8988T (cell line): ENCODE measurements around the gene MAB21L4.

ENCODE experiments used
- DNase-seq: peaks from one replicate; pipeline ENCODE4 v3.0.0; 2011

Gene MAB21L4

DNA sequence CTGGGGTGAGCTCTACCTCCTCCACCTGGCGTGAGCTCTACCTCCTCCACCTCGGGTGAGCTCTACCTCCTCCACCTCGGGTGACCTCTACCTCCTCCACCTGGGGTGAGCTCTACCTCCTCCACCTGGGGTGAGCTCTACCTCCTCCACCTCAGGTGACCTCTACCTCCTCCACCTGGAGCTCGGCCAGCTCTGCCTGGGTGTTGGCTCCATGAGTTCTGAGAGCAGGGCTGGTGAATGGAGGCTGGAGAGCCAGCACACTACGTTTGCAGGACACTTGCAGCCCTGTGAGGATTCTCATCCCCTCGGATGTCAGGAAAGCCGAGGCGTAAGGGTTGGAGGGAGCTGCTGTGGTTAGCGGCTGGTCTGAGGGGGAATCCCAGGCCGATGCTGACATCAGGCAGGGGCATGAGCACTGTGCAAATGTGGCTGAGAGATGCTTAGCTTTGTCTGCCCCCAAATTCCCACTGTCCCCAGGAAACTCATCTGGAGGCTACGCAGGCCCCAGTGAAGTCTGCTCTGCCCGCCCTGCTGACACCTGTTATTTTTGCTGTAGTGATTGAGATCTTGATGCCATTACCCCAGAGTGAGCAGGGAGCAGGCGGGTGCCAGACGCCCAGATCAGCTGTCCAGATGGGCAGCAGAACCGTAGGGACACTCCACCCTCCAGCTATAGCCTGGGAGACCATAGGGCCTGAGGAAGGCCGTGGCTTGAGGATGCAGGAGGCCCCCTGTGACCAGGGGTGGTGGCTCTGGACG, 13.4 kb upstream of the MAB21L4 start:
- DNase-seq: no peak

DNA sequence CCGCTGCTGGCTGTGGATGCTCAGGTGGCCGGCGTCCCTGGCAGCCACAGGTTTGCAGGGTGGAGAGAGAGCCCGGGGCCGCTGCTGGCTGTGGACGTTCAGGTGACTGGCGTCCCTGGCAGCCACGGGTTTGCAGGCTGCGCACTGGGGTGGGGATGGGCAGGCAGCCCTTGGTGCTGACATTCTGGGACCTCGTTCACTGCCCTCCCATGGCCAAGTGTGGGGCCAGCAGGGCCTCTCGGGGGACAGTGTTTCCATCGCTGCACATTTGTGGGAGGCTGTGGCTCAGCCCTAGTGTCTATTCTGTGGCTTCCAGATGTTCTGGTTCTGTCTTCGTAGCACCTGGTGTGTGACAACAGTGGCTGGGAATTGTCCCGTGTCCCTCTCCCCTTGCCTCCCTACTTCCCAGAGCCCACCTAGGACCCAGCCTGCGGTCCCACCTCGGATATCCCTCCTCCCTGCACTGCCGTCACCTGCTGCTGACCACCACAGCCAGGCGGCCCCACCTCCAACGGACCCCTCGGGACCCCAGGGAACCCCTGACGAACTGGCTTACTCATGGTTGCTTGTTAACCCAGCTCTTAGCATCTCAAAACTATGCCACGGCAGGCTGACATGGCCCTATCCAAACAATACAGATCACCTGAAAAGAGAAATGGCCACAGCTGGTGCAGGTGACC, 11.1 kb upstream of the MAB21L4 start:
- no peak for DNase-seq

GRCh38 chr2:240906141-240906910, 10.4 kb upstream of the MAB21L4 start, which contains the start of gene CROCC2:
CROCC2 (plus strand) TSS chr2:240906336; CDS start chr2:240906514, 178 bp downstream.
- no peak for DNase-seq

GRCh38 chr2:240905176-240905781, 9.3 kb upstream of the MAB21L4 start:
- DNase-seq: no peak

- DNase-seq: no peak
Measured at GRCh38 chr2:240904216-240905175, 8.5 kb upstream of the MAB21L4 start.

DNA sequence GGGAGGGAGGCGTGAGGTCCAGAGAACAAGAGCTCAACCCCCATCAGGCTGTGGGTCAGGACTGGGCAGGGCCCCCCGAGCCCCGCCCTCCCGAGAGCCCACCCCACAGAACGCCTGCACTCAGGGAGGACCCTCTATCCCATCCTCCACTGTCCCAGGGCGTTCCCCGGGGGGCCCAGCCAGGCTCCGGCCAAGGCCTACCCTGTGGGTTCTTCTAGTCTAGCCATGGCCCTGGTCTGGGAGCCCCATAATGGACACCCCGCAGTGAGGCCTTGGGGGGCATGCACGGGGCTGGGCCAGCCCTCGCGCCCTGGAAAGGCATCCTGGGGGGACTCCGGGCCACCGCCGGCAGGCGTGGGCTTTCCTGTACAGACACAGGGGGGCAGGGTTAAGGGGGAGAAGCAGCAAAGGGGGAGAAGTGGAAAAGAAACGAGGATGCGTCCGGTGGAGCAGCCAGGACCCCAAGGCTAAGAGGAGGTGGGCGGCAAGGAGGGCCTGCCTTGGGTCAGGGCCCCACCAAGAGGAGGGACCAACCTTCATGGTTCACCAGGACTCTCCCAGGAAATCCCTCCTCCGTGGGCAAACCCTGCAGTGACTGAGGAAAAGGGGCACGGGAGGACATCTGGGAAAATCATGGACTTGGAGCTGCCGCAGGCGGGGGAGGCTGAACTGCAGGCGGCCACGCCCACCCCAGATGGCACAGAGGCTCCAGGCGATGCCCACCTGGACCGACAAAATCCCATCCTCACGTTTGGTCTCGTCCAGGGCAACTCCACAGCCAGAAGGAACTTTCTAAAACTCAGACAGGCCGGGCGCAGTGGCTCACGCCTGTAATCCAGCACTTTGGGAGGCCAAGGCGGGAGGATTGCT, 7.5 kb upstream of the MAB21L4 start:
- no peak for DNase-seq

- DNase-seq: no peak
Measured at GRCh38 chr2:240902615-240903041, 6.7 kb upstream of the MAB21L4 start.

GRCh38 chr2:240901986-240902614, 6.1 kb upstream of the MAB21L4 start:
- no peak for DNase-seq

GRCh38 chr2:240900141-240900860, 4.3 kb upstream of the MAB21L4 start:
- no peak for DNase-seq

GRCh38 chr2:240899468-240899865, 3.5 kb upstream of the MAB21L4 start:
- no peak for DNase-seq

GRCh38 chr2:240898731-240899467, 2.9 kb upstream of the MAB21L4 start:
- DNase-seq: no peak

DNA sequence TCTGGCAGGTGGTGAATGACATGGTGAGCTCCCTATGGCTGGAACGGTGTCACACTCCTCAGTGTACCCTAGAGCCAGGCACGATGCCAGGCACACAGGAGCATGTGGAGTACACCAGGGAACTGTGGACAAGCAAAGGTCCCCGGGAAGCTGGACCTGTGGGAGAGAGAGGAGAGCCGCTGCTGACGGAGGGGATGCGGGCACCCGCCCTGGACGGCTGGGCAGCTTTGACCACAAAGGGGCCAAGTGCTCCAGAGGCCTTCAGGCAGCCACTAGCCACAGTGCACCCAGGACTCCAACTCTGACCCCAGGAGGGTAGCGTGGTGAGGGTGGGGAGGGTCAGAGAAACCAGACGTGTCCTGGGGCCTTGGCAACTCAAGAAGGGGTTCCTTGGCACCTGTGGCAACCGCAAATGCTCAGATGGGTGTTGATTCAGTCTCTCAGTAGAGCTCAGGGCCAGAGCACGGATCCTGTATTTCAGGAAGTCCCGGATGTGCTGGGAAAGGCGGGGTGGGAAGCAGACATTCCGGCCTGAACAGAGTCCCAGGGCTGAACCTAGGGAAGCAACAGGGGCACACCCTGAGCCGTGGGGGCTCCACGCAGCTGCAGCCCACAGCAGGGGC, 2.3 kb upstream of the MAB21L4 start:
- DNase-seq: no peak

DNA sequence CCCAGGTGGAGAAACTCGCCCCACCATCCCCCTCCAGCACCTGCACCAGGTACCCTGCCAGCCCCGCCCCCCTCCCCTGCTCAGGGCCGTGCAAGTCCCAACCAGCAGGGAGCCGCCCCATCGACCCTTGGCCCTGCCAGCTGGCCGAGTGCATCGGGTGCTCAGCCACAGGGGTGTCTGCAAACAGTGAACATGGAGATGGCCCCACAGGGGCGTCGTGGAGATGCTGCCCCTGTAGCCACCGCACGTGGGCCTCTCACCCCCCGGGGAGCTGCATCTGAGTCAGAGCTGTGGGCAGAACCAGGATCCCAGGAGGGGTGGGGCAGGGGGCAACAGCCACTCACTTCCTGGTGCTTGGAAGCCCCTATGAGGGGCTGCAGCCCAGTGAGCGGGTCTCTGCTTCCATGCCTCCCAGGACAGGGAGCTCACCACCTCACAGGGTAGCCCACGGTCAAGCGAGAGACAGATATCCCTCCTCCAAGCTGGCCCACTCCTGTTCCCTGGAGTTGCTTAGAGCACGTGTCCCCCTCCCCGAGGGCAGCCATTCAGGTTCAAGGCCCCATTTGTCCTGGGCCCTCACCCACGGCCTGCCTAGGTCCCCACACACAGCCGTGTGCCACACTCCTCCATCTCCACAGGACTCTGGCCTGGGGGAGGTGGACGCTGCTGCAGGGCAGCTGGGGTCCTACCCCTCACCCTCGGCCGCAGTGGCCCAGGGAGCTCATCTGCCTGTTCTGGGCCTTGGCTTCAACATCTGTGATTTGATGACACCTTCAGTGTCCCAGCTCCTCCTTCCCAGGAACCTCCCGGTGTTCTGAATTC, 1.1 kb upstream of the MAB21L4 start:
- DNase-seq: no peak

DNA sequence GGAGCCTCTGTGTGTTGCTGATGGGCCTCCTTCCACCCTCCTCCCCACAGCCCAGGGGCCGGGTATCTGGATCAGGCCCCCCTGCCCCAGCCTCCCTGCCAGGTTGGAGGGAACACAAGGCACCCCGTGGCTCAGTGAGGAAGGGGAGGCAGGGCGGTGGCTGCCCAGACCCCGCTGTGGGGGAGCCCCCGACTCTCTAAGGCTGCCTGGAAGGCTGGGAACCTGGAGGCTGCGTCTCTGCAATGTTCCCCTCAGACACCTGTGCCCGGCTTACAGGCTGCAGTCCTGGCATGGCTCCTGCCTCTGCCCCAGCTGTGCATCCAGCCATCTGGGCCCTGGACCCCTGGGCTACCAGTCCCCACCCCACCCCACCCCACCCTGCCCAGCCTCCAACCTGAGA, 438 bp upstream of the MAB21L4 start:
- no peak for DNase-seq

DNA sequence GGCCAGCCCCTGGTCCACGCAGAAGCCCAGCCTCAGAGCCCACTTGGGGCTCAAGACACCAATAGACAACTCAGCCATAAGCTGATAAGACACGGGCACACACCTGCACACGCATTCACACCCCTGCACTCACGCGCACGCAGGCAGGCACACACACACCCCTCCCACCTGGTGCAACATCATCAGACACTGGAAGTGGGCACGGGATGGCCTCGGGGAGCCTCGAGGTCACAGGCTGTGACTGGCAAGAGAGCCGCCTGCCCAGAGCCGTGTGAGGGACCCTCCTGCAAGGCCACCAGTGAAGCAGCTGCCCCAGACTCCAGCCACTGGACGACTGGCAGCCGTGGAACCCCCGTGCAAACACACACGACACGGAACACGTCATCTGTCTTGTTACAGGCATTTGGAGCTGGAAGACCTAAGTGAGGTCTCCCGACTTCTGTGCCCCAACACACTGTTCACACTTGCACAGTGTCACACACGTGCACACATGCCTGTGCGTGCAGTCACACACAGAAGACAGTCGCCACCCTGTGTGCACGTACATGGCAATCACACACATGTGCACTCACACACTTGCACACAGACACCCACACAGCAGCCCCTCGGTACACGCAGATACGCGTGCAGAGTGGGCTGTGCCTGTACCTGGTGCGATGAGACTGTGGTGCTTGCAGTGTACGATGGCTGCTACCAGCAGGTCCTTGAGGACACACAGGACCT, 959 bp downstream of the MAB21L4 start:
- no peak for DNase-seq

- DNase-seq: no peak
Measured at GRCh38 chr2:240894006-240894405, 1.9 kb downstream of the MAB21L4 start.

DNA sequence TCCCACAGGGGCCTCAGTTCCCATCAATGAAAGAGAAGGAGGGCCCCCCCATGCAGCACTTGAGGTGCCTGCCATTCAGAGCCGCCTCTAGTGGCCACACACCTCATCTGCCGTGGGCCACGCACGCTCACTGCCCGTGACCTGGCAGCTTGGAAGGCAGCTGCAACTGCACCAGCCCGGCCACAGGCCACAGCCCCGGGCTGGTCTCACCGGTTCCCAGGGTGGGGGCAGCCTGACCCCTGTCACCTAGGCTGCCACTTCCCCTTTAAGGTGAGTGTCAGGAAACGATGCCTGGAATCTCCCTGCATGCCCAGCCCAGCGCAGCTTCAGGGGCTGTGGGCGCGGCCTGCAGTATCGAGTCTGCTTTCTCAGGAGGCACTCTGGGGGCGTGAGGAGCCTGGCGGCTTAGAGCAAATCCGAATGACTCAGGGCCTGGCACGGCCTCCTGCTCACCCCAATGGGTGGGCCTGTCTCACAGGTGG, 2.6 kb downstream of the MAB21L4 start:
- DNase-seq: no peak
